H9 (cell line): Measurements from ENCODE around the gene INPP4A. TPM values are rescaled to one million over a fixed set of nuclear protein-coding genes. Genes with fewer than 3 reads are reported as not detected.

Experiments used
- DNase-seq: peaks from one replicate; pipeline ENCODE4 v3.0.0-alpha.2; 2017
- H2AFZ ChIP-seq: one replicate; pipeline ENCODE4 v1.6.1; 2013; ENCODE audit warnings: mild to moderate bottlenecking, low read length, control low read depth, moderate library complexity
- H2AK5ac ChIP-seq: 2 replicates; pipeline ENCODE4 v1.6.1; 2013; ENCODE audit warnings: low read length, control low read depth, mixed read lengths; ENCODE audit not compliant: insufficient read length
- H2BK120ac ChIP-seq: one replicate; pipeline ENCODE4 v1.6.1; 2013; ENCODE audit warnings: low read depth, mild to moderate bottlenecking, low read length, control low read depth, inconsistent platforms; ENCODE audit not compliant: poor library complexity, severe bottlenecking
- H2BK12ac ChIP-seq: 2 replicates; pipeline ENCODE4 v1.6.1; 2013; ENCODE audit warnings: low read length, control low read depth, mixed read lengths, low read depth; ENCODE audit not compliant: insufficient read length
- H2BK15ac ChIP-seq: 2 replicates; pipeline ENCODE4 v1.6.1; 2013; ENCODE audit warnings: low read depth, low read length, control low read depth
- H2BK20ac ChIP-seq: one replicate; pipeline ENCODE4 v1.6.1; 2013; ENCODE audit warnings: low read depth, mild to moderate bottlenecking, low read length, control low read depth, inconsistent platforms; ENCODE audit not compliant: poor library complexity, severe bottlenecking
- H2BK5ac ChIP-seq: 2 replicates; pipeline ENCODE4 v1.6.1; 2013; ENCODE audit warnings: low read length, control low read depth, mixed read lengths; ENCODE audit not compliant: insufficient read length
- H3K14ac ChIP-seq: 2 replicates; pipeline ENCODE4 v1.6.1; 2013; ENCODE audit warnings: low read length, control low read depth; ENCODE audit not compliant: insufficient read depth
- H3K18ac ChIP-seq: 2 replicates; pipeline ENCODE4 v1.6.1; 2013; ENCODE audit warnings: low read depth, mild to moderate bottlenecking, mixed read lengths, low read length, control low read depth; ENCODE audit not compliant: insufficient read length
- H3K23ac ChIP-seq: 2 replicates; pipeline ENCODE4 v1.6.1; 2013; ENCODE audit warnings: low read length, control low read depth, mixed read lengths, low read depth; ENCODE audit not compliant: insufficient read length
- H3K23me2 ChIP-seq: 2 replicates; pipeline ENCODE4 v1.6.1; 2013; ENCODE audit warnings: low read depth, mild to moderate bottlenecking, mixed read lengths, low read length, control low read depth; ENCODE audit not compliant: insufficient read length, poor library complexity, severe bottlenecking
- H3K27ac ChIP-seq: 2 replicates; pipeline ENCODE4 v1.5.1; 2013; ENCODE audit warnings: low read length, control low read depth, mixed read lengths, low read depth; ENCODE audit not compliant: insufficient read length
- H3K27me3 ChIP-seq: 2 replicates; pipeline ENCODE4 v1.6.1; 2013; ENCODE audit warnings: low read length, control low read depth, inconsistent platforms; ENCODE audit not compliant: insufficient read depth
- H3K4ac ChIP-seq: 2 replicates; pipeline ENCODE4 v1.6.1; 2013; ENCODE audit warnings: low read depth, mild to moderate bottlenecking, control low read depth, inconsistent platforms, low read length, moderate library complexity
- H3K4me1 ChIP-seq: 2 replicates; pipeline ENCODE4 v1.6.1; 2013; ENCODE audit warnings: low read length, control low read depth, inconsistent platforms; ENCODE audit not compliant: insufficient read depth
- H3K4me2 ChIP-seq: 2 replicates; pipeline ENCODE4 v1.6.1; 2013; ENCODE audit warnings: low read length, control low read depth, mixed read lengths; ENCODE audit not compliant: insufficient read length, insufficient read depth
- H3K56ac ChIP-seq: 2 replicates; pipeline ENCODE4 v1.6.1; 2013; ENCODE audit warnings: low read depth, mild to moderate bottlenecking, mixed read lengths, low read length, control low read depth; ENCODE audit not compliant: insufficient read length
- H3K79me1 ChIP-seq: 2 replicates; pipeline ENCODE4 v1.6.1; 2013; ENCODE audit warnings: low read depth, mild to moderate bottlenecking, moderate library complexity, low read length, control low read depth, inconsistent platforms; ENCODE audit not compliant: insufficient read depth, poor library complexity, severe bottlenecking
- H3K79me2 ChIP-seq: 2 replicates; pipeline ENCODE4 v1.6.1; 2013; ENCODE audit warnings: low read length, control low read depth, inconsistent platforms; ENCODE audit not compliant: insufficient read depth
- H3K9ac ChIP-seq: 2 replicates; pipeline ENCODE4 v1.6.1; 2013; ENCODE audit warnings: low read length, control low read depth, mixed read lengths; ENCODE audit not compliant: insufficient read length; ENCODE audit errors: extremely low read depth
- H3K9me3 ChIP-seq: one replicate; pipeline ENCODE4 v1.6.1; 2013; ENCODE audit warnings: low read depth, low read length, inconsistent platforms; ENCODE audit not compliant: control insufficient read depth
- H3T11ph ChIP-seq: one replicate; pipeline ENCODE4 v1.6.1; 2013; ENCODE audit warnings: mild to moderate bottlenecking, low read length, control low read depth, inconsistent platforms
- H4K20me1 ChIP-seq: one replicate; pipeline ENCODE4 v1.6.1; 2013; ENCODE audit not compliant: control insufficient read depth, insufficient read length, insufficient read depth
- H4K5ac ChIP-seq: 2 replicates; pipeline ENCODE4 v1.6.1; 2013; ENCODE audit warnings: low read depth, mild to moderate bottlenecking, mixed read lengths, low read length, control low read depth; ENCODE audit not compliant: insufficient read length
- H4K8ac ChIP-seq: replicated peaks from 2 replicates; pipeline ENCODE4 v1.6.1; 2013; ENCODE audit warnings: low read length, control low read depth, mixed read lengths, low read depth; ENCODE audit not compliant: insufficient read length
- H4K91ac ChIP-seq: 2 replicates; pipeline ENCODE4 v1.6.1; 2013; ENCODE audit warnings: low read depth, mild to moderate bottlenecking, moderate library complexity, mixed read lengths, low read length, control low read depth; ENCODE audit not compliant: insufficient read length
- H3K27ac Mint-ChIP-seq, 3 experiments: 2 replicates in 2 of 3; 3 replicates in 1 of 3; pipeline ENCODE4 v1.8.0; 2020 to 2021; ENCODE audit warnings: mixed read lengths in 3 of 3, mild to moderate bottlenecking in 1 of 3, moderate library complexity in 1 of 3
- H3K27me3 Mint-ChIP-seq: 2 replicates; pipeline ENCODE4 v1.8.0; 2021; ENCODE audit warnings: low read depth, mild to moderate bottlenecking, moderate library complexity, mixed read lengths
- H3K36me3 Mint-ChIP-seq, 3 experiments: 2 replicates in 2 of 3; 3 replicates in 1 of 3; pipeline ENCODE4 v1.8.0; 2020 to 2021; ENCODE audit warnings: low read depth in 3 of 3, mixed read lengths in 3 of 3; ENCODE audit not compliant: insufficient read depth in 1 of 3
- H3K4me1 Mint-ChIP-seq, 2 experiments: 2 replicates each; pipeline ENCODE4 v1.8.0; 2020; ENCODE audit warnings: mixed read lengths in 2 of 2
- H3K4me3 Mint-ChIP-seq, 2 experiments: 2 replicates in 1 of 2; 3 replicates in 1 of 2; pipeline ENCODE4 v1.8.0; 2020 to 2021; ENCODE audit warnings: mild to moderate bottlenecking in 2 of 2, mixed read lengths in 2 of 2, moderate library complexity in 1 of 2
- H3K9me3 Mint-ChIP-seq, 2 experiments: 2 replicates in 1 of 2; 3 replicates in 1 of 2; pipeline ENCODE4 v1.8.0; 2020; ENCODE audit warnings: mild to moderate bottlenecking in 2 of 2, mixed read lengths in 2 of 2, moderate library complexity in 1 of 2
- WGBS: extraction: QIAGEN DNeasy Blood & Tissue Kit; methylation state at CpG from one replicate; pipeline ENCODE4 v1.1.7; 2013; ENCODE audit warnings: missing lambda C conversion rate, low lambda C conversion rate, mixed read lengths; ENCODE audit not compliant: insufficient read length; ENCODE audit errors: extremely low coverage; 5-methylcytosine and 5-hydroxymethylcytosine counted together
- total RNA-seq: library from RNA; stranded (reverse); gene quantifications from 2 replicates; pipeline ENCODE4 v1.2.1, GENCODE V29; 2021
- TF ChIP-seq, protein P1 (sequence below): fragments of 200-600 bp; sonication (generic); conservative IDR thresholded peaks from 3 replicates; pipeline ENCODE4 v1.8.0; 2021; ENCODE audit warnings: antibody characterized with exemption, mild to moderate bottlenecking

Gene INPP4A
- total RNA-seq, 1 experiment from 2014 or later: 55.2 TPM

DNA sequence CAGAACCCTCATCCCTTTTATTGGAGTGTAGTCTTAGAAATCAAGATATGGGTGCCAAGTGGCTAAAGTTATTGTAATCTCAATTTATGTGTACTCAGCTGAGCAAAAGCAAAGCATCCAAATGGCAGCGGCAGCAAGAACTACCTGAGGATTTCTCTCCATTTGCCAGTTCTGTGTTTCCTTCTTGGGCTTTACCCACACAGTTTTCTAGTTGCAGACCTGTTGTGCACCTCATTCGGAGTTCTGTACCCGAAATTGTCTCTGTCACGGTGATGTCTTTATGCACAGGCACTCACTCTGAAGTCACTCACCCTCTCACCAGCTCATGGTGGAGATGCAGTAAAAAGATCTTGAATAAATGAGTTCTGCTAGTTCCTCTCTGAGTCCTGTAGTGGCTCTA is 43.6 kb downstream of the INPP4A start:
- no peak overlapping the region for H3K4me2 ChIP-seq
- H3K4me1 ChIP-seq: peaks cover 2% of the 10 kb centered on the region; the same call in 1 of the 2 replicates
- H3K27me3 Mint-ChIP-seq: no peaks in the 10 kb centered on the region
- H3K9me3 Mint-ChIP-seq: no peaks in the 10 kb centered on the region
- H3K23me2 ChIP-seq: no peaks in the 10 kb centered on the region
- no peaks in the 10 kb centered on the region for H3K27me3 ChIP-seq
- no peak overlapping the region for H3K23ac ChIP-seq
- H2AFZ ChIP-seq: no peak overlapping the region
- no peak overlapping the region for H2BK20ac ChIP-seq
- no peak overlapping the region for H3K4me3 Mint-ChIP-seq
- H4K20me1 ChIP-seq: no peaks in the 10 kb centered on the region
- no peak overlapping the region for H2BK15ac ChIP-seq
- H2BK5ac ChIP-seq: no peak overlapping the region
- no peak overlapping the region for H4K8ac ChIP-seq
- no peak overlapping the region for H3K18ac ChIP-seq
- H3K27ac Mint-ChIP-seq: no peak overlapping the region
- H2BK120ac ChIP-seq: no peak overlapping the region
- no peak for DNase-seq
- no CpG with 5 or more reads among the region's 4 CpGs for WGBS
- peaks cover 51 to 64% of the 10 kb centered on the region in 2 experiments for H3K4me1 Mint-ChIP-seq
- H3K14ac ChIP-seq: no peak overlapping the region
- no peak overlapping the region for H3K9ac ChIP-seq
- H3K27ac ChIP-seq: no peak overlapping the region
- H3K79me2 ChIP-seq: peaks cover 2% of the 10 kb centered on the region; the same call in 1 of the 2 replicates
- no peak overlapping the region for H3K56ac ChIP-seq
- H3K4ac ChIP-seq: no peak overlapping the region
- TF ChIP-seq, protein P1, sequence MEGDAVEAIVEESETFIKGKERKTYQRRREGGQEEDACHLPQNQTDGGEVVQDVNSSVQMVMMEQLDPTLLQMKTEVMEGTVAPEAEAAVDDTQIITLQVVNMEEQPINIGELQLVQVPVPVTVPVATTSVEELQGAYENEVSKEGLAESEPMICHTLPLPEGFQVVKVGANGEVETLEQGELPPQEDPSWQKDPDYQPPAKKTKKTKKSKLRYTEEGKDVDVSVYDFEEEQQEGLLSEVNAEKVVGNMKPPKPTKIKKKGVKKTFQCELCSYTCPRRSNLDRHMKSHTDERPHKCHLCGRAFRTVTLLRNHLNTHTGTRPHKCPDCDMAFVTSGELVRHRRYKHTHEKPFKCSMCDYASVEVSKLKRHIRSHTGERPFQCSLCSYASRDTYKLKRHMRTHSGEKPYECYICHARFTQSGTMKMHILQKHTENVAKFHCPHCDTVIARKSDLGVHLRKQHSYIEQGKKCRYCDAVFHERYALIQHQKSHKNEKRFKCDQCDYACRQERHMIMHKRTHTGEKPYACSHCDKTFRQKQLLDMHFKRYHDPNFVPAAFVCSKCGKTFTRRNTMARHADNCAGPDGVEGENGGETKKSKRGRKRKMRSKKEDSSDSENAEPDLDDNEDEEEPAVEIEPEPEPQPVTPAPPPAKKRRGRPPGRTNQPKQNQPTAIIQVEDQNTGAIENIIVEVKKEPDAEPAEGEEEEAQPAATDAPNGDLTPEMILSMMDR: no peak
- H2AK5ac ChIP-seq: no peak overlapping the region
- H4K91ac ChIP-seq: no peak overlapping the region
- H3T11ph ChIP-seq: no peak overlapping the region
- H3K36me3 Mint-ChIP-seq: peaks cover 0 to 18% (median 14%) of the 10 kb centered on the region in 3 experiments; a peak in 5 of 7 replicates
- H4K5ac ChIP-seq: no peak overlapping the region
- peaks cover 5% of the 10 kb centered on the region for H3K79me1 ChIP-seq
- H2BK12ac ChIP-seq: no peak overlapping the region
- H3K9me3 ChIP-seq: no peaks in the 10 kb centered on the region
